GM18951 (cell line): ENCODE results near the gene NRG4.
"Not testable (repeated sequence)": the region's sequence is repeated elsewhere in the genome, so short reads cannot be mapped to it uniquely, and the experiment has no call there.

Experiments
- POLR2A ChIP-seq: IDR thresholded peaks from 4 replicates; pipeline ENCODE4 v1.6.1; 2011; ENCODE audit warnings: mild to moderate bottlenecking; ENCODE audit not compliant: insufficient read length, insufficient read depth; ENCODE audit errors: extremely low read depth
- in situ Hi-C: fragments of 300-500 bp; cut with MboI; formaldehyde crosslinking; loops from one replicate; pipeline ENCODE4 v1.12.0; 2022; ENCODE audit warnings: low sequenced_read_pairs, mixed read lengths, inconsistent platforms; ENCODE audit not compliant: unreplicated experiment

Gene NRG4, protein sequence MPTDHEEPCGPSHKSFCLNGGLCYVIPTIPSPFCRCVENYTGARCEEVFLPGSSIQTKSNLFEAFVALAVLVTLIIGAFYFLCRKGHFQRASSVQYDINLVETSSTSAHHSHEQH

DNA sequence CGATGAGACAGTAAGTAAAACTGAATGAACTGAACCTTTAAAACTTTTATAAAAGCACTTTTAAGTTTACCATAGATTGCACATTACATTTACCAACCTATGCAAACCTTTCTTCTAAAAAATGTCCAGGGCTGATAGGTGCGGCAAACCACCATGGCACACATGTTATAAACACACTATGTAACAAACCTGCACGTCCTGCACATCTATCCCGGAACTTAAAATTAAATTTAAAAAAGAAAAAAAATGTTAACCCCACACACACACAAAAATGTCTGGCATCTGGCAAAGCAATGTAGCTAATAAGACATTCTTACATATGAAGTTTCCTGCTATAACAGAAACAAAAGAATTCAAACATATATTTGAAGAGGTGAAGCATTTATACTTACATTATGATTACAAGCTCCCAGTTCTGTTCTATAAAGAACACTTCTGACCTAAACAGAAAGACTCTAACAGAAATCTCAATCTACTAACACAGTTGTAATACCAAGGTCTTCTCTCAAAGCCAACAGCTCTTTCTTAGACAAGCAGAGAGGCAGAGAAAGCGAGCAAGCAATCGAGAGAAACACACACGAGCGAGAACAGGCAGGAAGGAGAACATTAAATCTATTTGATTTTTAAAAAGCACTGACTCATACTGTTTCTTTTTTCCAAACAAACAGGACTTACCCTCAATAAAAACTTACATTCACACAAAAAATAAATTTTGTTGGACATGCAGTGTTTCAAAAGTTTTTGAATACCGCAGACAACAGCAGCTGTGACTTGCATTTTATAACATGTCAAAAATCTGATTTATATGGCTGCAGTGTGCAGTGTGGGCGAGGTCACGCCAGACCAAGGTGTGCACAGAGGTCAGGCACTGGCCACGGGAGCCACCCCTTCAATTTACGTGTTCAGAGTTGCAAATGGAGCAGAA lies at the start of gene NRG4:
Gene NRG4 (minus strand): TSS at position 798 of the 925 bp plus-strand sequence. CDS start 1,194 bp downstream, outside the sequence.
- in situ Hi-C loops = no loop called here
- no peak for TF ChIP-seq POLR2A

DNA sequence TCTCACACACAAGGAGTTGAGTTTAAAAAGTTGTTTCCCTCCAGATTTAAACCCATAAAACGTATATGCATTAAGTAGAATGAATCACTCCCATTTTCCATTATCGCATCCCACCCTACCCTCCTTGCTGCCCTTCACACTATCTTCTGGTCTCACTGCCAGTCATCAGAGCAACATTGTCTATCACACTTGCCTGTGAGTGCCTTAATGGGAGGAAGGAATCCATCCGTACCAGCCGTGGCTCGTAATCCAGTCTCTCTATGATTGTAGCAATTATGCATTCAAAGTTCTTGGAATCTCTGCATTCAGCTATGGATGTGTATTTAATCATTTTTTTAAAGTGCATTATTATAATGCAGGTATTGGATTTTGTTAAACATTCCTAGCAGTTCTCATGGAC lies 49.5 kb upstream of the NRG4 start:
- TF ChIP-seq POLR2A = no peak
- in situ Hi-C loops = no loop called here

DNA sequence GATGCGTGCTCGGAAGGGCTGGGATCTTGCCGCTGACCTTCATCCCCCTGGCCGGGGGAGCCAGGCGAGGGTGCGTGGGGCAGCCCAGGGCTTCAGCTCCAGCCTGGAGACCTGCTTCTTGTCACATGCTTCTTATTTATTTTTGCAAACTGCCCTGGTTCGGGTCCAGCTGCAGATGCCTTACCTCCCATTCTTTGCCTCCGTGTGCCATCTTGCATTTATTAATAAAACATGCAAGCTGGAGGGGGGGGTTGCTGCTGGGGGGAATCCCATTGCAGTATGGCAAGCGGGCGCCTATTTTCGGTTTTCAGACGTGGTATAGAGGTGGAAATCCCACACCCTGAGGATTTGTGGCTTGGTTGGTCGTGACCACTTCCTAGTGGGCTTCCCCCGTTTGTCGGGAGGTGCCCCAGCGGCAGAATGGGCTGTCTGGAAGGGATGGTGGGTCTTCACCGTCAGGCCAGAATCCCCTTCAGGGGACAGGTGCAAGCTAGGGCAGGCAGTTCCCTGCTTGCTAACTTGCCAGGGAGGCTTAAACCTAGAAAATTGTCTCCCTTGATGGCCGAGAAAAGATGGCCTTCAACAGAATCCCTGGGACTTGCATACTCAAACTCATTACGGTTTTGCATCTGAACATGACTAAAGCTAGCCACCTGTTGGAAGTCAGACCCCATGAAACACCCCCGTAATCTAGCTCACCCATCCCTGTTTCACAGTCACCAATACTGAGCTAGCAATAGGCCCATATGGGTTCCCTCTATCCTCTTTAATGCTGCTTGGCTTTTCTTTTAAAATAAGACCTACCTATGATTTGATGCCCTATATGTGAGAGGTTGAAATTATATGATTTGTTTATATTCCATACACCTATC lies 48.1 kb upstream of the NRG4 start:
- in situ Hi-C loops = no loop called here
- no peak for TF ChIP-seq POLR2A

DNA sequence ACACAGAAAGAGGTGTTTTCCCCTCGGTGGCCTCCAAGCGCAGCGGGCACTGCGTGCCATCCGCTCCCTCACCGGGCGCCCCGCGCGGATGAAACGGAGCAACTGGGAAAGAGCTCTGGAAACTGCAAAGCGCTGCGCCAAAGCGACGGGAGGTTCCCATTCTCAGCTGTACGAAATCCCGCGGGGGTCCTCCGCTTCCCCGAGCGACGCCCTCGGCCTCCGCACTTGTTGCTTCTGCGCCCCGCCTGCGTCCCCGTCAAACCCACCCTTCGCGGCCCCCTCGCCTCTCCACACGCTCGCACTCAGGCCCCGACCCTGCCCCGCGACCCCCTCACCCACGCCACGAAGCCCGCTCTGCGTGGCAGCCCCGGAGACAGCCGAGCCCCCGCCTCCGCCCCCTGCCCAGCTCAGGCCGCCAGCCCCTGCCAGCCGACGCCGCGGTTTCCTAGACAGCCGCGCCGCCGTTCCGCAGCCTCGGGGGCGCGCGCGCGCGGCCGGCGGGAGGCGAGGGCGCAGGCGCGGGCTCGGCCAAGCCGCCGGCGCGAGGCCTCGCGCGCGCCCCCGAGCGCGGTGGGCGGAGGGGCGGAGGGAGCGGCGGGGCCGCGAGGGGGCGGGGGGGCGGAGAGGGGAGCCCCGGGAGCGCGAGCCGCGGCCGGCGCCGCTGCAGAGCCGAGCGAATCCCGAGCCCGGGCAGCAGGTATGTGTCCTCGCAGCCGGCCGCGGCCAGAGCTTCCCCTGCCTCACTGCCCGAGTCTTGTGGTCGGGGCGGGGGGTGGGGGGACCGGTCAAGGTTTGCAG lies 47.3 kb upstream of the NRG4 start, which contains the start of gene TMEM266:
Gene TMEM266 (plus strand): TSS at position 666 of the 798 bp plus-strand sequence. CDS start 74,279 bp downstream, outside the sequence.
- in situ Hi-C loops = no loop called here

DNA sequence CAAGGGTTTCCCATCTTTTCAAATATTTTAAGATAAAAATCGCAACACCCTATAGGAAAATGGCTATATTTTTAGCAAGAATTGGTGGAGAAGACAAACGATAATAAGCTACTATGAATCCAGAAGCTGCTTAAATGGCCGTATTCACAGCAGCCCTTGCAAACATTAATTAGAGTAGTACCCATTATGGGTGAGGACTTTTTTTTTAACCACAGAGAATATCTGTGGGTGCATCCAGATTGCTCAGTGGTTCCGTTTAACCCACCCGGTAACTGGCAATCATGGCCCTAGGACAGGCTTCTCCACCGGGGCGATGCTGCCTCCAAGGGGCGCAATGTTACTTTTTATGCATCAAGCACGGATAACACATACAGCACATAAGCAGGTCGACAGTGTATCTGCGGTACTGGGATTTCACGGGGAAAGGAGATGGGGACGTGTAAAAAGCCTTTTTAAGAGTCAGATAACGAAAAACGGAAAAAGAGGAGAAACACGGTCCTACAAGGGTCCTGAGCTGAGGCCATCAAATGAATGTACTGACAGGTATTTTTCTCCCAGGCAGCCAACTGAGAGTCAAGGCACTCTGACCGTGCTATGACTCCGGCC lies 46.6 kb upstream of the NRG4 start:
- in situ Hi-C loops = no loop called here
- no peak for TF ChIP-seq POLR2A

More for the DNA sequence above, 47.3 kb upstream of the NRG4 start, which contains the start of gene TMEM266:
- TF ChIP-seq POLR2A = no peak

DNA sequence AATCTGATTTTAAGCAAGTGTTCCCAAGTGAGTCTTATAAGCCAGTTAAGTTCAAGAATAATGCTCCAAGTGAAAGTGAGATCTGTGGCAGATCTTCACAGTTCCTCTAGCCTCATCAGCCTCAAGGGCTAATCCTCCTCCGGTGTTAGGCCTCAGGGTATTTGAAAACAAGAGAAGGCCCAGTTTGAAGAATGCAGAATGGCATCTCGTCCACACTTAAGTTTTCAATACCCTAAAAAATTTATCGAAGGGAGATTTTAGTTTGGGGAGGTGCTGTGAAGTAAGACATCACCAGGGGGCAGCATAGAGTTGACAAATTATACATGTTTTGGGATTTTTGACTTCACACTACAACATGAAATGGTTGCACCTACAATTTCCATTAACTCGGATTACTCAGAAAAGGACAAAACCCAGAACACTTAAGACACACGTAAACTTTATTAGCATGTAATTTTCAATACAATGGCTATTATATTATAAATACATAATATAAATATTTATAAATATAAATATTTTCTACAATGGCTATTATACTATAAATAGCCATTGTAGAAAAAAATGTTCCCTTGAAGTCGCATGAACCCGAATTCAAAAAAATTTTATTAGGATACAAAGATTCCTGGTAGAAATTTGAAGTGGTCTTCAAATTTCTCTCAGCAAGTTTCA lies 45.2 kb upstream of the NRG4 start:
- in situ Hi-C loops = no loop called here

DNA sequence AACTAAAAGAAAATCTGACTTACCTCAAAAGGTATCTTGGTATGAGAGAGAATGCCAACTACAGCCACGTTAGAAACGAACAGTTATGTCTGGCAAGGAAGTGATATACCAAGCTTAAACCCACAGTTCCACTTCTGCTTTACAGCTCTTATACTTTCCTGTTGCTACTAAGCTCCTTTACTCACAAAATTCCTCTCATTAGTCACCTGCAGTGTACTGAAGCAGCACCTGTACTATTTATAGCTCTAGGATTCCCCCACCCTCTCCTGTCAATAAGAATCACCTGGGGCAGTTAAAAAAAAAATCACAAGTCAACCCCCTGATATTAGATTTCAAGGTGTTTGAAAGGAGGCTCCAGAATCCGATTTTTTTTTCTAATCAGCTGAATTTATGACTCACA lies 44.7 kb upstream of the NRG4 start:
- TF ChIP-seq POLR2A = no peak
- in situ Hi-C loops = no loop called here

More for the DNA sequence above, 45.2 kb upstream of the NRG4 start:
- TF ChIP-seq POLR2A = no peak

DNA sequence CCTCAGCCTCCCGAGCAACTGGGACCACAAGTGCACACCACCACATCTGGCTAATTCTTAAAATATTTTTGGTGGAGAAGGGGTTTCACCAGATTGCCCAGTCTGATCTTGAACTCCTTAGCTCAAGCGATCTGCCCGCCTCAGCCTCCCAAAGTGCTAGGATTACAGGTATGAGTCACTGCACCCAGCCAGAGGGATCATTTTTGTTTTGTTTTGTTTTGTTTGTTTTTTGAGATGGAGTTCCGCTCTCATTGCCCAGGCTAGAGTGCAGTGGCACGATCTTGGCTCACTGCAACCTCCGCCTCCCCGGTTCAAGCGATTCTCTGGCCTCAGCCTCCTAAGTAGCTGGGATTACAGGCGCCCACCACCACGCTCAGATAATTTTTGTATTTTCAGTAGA lies 42.0 kb upstream of the NRG4 start:
- in situ Hi-C loops = not testable (repeated sequence)

DNA sequence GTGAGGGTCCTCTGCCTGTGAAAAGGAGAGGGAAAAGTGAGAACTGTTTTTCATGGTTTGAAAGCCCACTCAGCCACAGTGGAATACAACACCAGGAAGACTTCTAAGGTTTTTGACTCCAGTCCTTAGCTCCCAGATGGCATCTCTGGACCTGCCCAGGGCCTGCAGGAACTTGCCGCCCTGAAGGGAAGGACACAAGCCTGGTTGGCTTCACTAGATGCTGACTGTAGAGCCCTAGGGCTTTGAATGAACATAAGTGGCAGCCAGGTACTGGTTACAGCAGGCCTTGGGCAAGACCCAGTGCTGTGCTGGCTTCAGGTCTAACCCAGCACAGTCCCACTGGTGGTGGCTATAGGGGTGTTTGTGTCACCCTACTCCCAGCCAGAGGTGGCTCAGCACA lies 26.3 kb upstream of the NRG4 start:
- in situ Hi-C loops = no loop called here
- no peak for TF ChIP-seq POLR2A

DNA sequence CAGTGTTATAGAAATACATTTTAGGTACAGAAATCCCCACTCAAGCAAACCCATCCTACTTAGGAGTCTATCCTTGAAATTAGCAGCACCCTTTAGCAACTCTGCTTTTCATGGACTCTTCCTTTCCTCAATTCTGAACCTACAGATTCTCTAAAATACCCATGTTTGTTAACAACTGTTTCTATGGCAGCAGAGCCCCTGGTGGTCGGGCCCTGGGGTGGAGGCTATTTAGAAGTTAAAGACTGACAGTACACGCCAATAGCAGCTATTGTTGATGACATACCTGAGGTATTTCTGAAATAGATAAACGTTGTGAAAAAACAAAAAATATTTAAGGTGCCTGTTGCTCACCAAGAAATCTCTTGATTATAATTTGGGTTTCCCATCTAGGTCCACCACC lies 23.4 kb upstream of the NRG4 start:
- no peak for TF ChIP-seq POLR2A

DNA sequence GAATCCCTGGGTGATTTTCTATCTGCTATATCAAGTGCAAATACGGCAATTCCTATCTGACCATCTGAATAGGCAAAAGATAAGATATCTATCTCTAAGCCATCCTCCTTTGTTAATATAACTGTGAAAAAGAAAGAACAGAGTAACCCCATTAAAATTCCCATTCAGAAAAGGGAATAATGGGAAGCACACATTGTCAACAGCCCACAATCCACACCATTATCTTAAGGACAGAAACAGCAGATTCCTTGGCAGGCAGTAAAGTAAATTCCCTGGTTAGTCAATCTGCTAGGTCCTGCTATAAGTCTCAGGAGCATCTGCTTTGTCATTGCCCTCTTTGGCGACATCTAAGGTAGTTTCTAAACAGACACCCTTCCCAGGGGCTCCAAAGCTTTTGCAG lies 21.9 kb upstream of the NRG4 start:
- in situ Hi-C loops = no loop called here
- TF ChIP-seq POLR2A = no peak

More for the DNA sequence above, 23.4 kb upstream of the NRG4 start:
- in situ Hi-C loops = no loop called here

DNA sequence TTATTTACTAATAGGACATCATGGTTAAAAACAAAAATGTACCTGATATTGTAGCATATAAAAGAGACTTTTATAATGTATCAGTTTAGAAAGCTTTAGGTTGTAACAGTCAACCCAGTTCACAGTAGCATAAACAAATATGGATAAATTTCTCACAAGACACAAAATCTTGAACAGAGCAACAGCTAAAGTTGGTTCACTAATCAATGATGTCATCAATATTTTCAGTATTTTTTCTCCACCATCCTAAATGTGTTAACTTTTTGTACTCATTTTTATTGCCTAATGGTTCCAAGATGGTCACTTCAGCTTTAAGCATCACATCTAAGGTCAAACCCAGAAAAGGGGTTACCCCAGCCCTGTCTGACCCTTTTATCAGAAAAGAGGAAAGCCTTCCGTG lies 21.2 kb upstream of the NRG4 start:
- no peak for TF ChIP-seq POLR2A
- in situ Hi-C loops = no loop called here
